ENCODE measurements around the gene CACTIN.

Gene CACTIN

DNA sequence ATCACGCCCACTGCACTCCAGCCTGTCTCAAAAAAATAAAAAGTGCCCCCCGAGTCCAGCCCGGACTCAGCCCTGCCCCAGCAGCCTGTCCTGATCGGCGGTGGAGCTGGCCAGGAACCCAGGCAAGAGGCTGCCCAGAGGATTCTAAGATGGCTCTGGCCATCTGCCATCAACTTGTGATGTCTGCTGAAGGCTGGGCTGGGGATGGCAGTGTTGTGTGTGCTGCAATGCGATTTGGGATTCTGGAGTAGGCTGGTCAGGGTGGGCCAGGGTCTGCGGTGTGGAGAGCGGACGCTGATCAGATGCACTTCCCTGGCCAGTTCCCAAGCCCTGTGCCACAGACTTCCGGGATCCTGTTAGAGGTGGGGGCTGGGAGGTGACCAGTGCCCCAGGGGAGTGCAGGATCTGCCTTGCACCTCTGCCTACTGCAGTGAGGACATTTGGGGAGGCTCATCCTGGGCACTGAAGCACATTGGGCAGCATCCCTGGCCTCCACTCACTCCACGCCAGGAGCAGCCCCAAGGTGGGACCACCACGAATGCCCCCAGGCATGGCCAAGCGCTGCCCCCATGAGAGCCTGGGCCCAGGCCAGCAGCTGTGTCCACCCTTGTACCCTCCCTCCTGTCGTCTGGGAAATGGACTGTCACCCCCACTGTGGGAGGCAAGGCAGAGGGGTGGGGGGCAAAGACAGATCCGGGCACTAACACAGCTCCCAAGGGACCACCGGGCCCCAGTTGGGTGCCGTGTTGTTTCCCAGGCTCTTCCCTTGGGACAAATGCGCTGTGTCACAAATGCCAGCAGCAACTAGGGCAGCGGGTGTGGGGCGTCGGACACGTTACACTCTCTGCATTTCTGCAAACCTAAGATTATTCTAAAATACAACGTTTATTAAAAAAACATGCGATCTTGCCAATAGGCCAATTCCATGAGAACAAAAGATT is 16.5 kb downstream of the CACTIN start:
- Histone ChIP-seq H2BK12ac (ENCODE audit: low read length in 2 of 2) (no peak overlapping the region), H3K4me2 (ENCODE audit: low read length, poor library complexity, severe bottlenecking) (no peak overlapping the region), H3K14ac (ENCODE audit: low read length in 2 of 2) (no peak overlapping the region), H3K9ac (ENCODE audit: low read length) (no peak overlapping the region), H3K23ac (ENCODE audit: low read length in 2 of 2) (no peak overlapping the region), H3K9me3 (ENCODE audit: control insufficient read depth, low read length) (no peaks in the 10 kb centered on the region), H2AFZ (ENCODE audit: low read depth, low read length) (no peak overlapping the region), H3K27me3 (ENCODE audit: control insufficient read depth in 1 of 2, insufficient read depth in 1 of 2, low read length in 2 of 2) (no peaks in the 10 kb centered on the region), H2AK5ac (ENCODE audit: low read length, severe bottlenecking) (peak overlapping the region; percentile 8), H2BK5ac (ENCODE audit: low read depth, low read length, poor library complexity, severe bottlenecking) (no peak overlapping the region), H3K18ac (ENCODE audit: low read depth in 1 of 2, low read length in 2 of 2) (no peak overlapping the region), H4K91ac (ENCODE audit: low read length) (peak overlapping the region; percentile 32), H3K36me3 (ENCODE audit: control insufficient read depth in 1 of 2, insufficient read depth in 2 of 2, low read depth in 1 of 2, low read length in 2 of 2) (peaks cover 17 to 60% of the 10 kb centered on the region in 2 experiments), H3K4me3 (ENCODE audit: insufficient read depth in 1 of 2, low read depth in 1 of 2, low read length in 2 of 2) (no peak overlapping the region), H2BK120ac (ENCODE audit: low read depth, low read length) (no peak overlapping the region), H2BK15ac (ENCODE audit: low read depth, poor library complexity, severe bottlenecking) (peak overlapping the region; percentile 23), H3K4ac (ENCODE audit: low read depth in 1 of 2, low read length in 2 of 2) (no peak overlapping the region), H3K79me1 (replicated peaks; ENCODE audit: low read length, poor library complexity, severe bottlenecking) (peaks cover 14% of the 10 kb centered on the region), H4K8ac (ENCODE audit: low read length) (no peak overlapping the region), H3K4me1 (ENCODE audit: control insufficient read depth, insufficient read depth, low read depth, low read length) (peaks cover 41% of the 10 kb centered on the region), H3K27ac (ENCODE audit: low read length, poor library complexity, severe bottlenecking) (no peak overlapping the region)
- 90% methylated on average over 22 of the region's 24 CpGs for WGBS
- no peak for DNase-seq

DNA sequence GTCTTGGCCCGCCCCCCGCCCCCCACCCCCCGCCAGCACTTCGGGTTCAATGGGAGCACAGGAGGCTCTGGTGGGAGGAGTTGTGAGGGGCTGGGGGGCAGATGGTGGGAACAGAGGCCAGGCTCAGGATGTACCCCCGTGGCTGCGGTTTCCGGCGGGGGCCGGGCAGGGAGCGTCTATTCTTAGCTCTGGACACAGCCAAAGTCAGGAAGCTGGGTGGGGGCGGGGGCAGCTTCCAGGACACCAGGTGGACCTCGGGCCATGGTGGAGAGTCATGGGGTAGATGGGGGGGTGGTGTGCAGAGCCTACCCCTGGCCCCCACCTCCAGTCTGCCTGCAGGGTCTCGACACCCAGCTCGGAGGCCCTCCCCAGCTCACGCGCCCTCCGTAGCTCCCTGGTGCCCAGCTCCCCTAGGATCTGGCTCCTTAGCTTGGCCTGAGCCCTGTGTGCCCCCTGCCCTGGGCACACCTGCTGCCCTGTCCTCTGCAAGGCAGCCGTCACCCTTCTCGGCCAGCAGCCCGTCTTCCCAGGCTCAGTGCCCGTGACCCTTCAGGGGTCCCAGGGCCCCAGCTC is 17.8 kb downstream of the CACTIN start:
- DNase-seq = no peak
- H3K14ac ChIP-seq (ENCODE audit: low read length in 2 of 2) = no peak overlapping the region
- H2BK120ac ChIP-seq (ENCODE audit: low read depth, low read length) = peak overlapping the region; percentile 50
- H3K4me2 ChIP-seq (ENCODE audit: low read length, poor library complexity, severe bottlenecking) = peak overlapping the region; percentile 11
- H3K9me3 ChIP-seq (ENCODE audit: control insufficient read depth, low read length) = no peaks in the 10 kb centered on the region
- H3K27me3 ChIP-seq (ENCODE audit: control insufficient read depth in 1 of 2, insufficient read depth in 1 of 2, low read length in 2 of 2) = no peaks in the 10 kb centered on the region
- H2AK5ac ChIP-seq (ENCODE audit: low read length, severe bottlenecking) = peak overlapping the region; percentile 43
- H2BK5ac ChIP-seq (ENCODE audit: low read depth, low read length, poor library complexity, severe bottlenecking) = peak overlapping the region; percentile 3
- peak overlapping the region; percentile 1 for H4K8ac ChIP-seq (ENCODE audit: low read length)
- WGBS = 89% methylated on average over 21 of the region's 21 CpGs
- no peak overlapping the region for H3K27ac ChIP-seq (ENCODE audit: low read length, poor library complexity, severe bottlenecking)
- H3K4me1 ChIP-seq (ENCODE audit: control insufficient read depth, insufficient read depth, low read depth, low read length) = peaks cover 48% of the 10 kb centered on the region
- peak overlapping the region in 1 of 2 experiments; percentile 9 for H3K4ac ChIP-seq (ENCODE audit: low read depth in 1 of 2, low read length in 2 of 2)
- H4K91ac ChIP-seq (ENCODE audit: low read length) = peak overlapping the region; percentile 23
- H2AFZ ChIP-seq (ENCODE audit: low read depth, low read length) = no peak overlapping the region
- H2BK15ac ChIP-seq (ENCODE audit: low read depth, poor library complexity, severe bottlenecking) = no peak overlapping the region
- H3K9ac ChIP-seq (ENCODE audit: low read length) = no peak overlapping the region
- peak overlapping the region in 1 of 2 experiments; percentile 67 for H3K18ac ChIP-seq (ENCODE audit: low read depth in 1 of 2, low read length in 2 of 2)
- H3K79me1 ChIP-seq (replicated peaks; ENCODE audit: low read length, poor library complexity, severe bottlenecking) = peaks cover 22% of the 10 kb centered on the region
- peaks cover 17 to 48% of the 10 kb centered on the region in 2 experiments for H3K36me3 ChIP-seq (ENCODE audit: control insufficient read depth in 1 of 2, insufficient read depth in 2 of 2, low read depth in 1 of 2, low read length in 2 of 2)
- H2BK12ac ChIP-seq (ENCODE audit: low read length in 2 of 2) = peak overlapping the region in 1 of 2 experiments; percentile 45
- H3K23ac ChIP-seq (ENCODE audit: low read length in 2 of 2) = no peak overlapping the region
- no peak overlapping the region for H3K4me3 ChIP-seq (ENCODE audit: insufficient read depth in 1 of 2, low read depth in 1 of 2, low read length in 2 of 2)

DNA sequence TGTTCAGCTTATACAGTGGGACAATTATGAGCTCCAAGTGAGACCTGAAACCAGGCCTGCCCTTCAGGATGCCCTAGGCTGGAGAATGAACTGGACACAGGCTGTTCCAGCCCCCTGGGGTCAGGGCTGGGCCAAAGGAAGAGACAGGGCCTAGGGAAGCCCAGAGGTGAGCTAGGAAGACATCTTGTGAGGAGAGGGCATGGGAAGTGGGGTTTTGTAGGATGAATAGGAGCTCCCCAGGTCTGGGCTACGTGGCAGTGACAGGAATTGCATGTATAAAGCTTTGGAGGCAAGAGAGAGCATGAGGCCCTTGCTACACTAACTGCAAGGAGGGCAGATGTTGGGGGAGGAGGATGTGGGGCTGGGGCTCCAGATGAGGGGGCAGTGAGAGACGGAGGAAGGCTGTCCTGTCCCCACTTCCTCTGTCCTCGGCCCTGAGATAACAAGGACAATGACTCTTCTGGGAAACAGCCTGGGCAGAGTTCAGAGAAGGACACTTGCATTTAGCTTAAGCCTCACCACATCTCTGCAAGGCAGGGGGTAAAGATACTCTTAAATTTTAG is 18.4 kb downstream of the CACTIN start:
- Histone ChIP-seq H3K18ac (ENCODE audit: low read depth in 1 of 2, low read length in 2 of 2) (peak overlapping the region; percentile 56 to 79), H2BK120ac (ENCODE audit: low read depth, low read length) (peak overlapping the region; percentile 50), H2AK5ac (ENCODE audit: low read length, severe bottlenecking) (peak overlapping the region; percentile 78), H3K36me3 (ENCODE audit: control insufficient read depth in 1 of 2, insufficient read depth in 2 of 2, low read depth in 1 of 2, low read length in 2 of 2) (peaks cover 17 to 43% of the 10 kb centered on the region in 2 experiments), H3K4me2 (ENCODE audit: low read length, poor library complexity, severe bottlenecking) (peak overlapping the region; percentile 93), H2AFZ (ENCODE audit: low read depth, low read length) (peak overlapping the region; percentile 11), H3K27me3 (ENCODE audit: control insufficient read depth in 1 of 2, insufficient read depth in 1 of 2, low read length in 2 of 2) (no peaks in the 10 kb centered on the region), H3K27ac (ENCODE audit: low read length, poor library complexity, severe bottlenecking) (peak overlapping the region; percentile 76), H2BK15ac (ENCODE audit: low read depth, poor library complexity, severe bottlenecking) (no peak overlapping the region), H3K14ac (ENCODE audit: low read length in 2 of 2) (no peak overlapping the region), H3K4ac (ENCODE audit: low read depth in 1 of 2, low read length in 2 of 2) (peak overlapping the region; percentile 8 to 16), H2BK5ac (ENCODE audit: low read depth, low read length, poor library complexity, severe bottlenecking) (peak overlapping the region; percentile 0), H3K9ac (ENCODE audit: low read length) (peak overlapping the region; percentile 82), H3K4me3 (ENCODE audit: insufficient read depth in 1 of 2, low read depth in 1 of 2, low read length in 2 of 2) (peak overlapping the region in 1 of 2 experiments; percentile 86), H2BK12ac (ENCODE audit: low read length in 2 of 2) (peak overlapping the region; percentile 41 to 45), H3K79me1 (replicated peaks; ENCODE audit: low read length, poor library complexity, severe bottlenecking) (peaks cover 27% of the 10 kb centered on the region), H4K8ac (ENCODE audit: low read length) (peak overlapping the region; percentile 96), H3K23ac (ENCODE audit: low read length in 2 of 2) (no peak overlapping the region), H4K91ac (ENCODE audit: low read length) (peak overlapping the region; percentile 12), H3K4me1 (ENCODE audit: control insufficient read depth, insufficient read depth, low read depth, low read length) (peaks cover 51% of the 10 kb centered on the region), H3K9me3 (ENCODE audit: control insufficient read depth, low read length) (no peaks in the 10 kb centered on the region)
- WGBS = 76% methylated on average over 3 of the region's 3 CpGs
- no peak for DNase-seq

Data from mesenchymal stem cell (in vitro differentiated cells and primary cell).